ENCODE results near the gene DUSP3. TPM values are rescaled to one million over a fixed set of nuclear protein-coding genes. Genes with fewer than 3 reads are reported as not detected.

The DUSP3 gene
- total RNA-seq, 1 experiment from 2014 or later: 16.9 TPM

DNA sequence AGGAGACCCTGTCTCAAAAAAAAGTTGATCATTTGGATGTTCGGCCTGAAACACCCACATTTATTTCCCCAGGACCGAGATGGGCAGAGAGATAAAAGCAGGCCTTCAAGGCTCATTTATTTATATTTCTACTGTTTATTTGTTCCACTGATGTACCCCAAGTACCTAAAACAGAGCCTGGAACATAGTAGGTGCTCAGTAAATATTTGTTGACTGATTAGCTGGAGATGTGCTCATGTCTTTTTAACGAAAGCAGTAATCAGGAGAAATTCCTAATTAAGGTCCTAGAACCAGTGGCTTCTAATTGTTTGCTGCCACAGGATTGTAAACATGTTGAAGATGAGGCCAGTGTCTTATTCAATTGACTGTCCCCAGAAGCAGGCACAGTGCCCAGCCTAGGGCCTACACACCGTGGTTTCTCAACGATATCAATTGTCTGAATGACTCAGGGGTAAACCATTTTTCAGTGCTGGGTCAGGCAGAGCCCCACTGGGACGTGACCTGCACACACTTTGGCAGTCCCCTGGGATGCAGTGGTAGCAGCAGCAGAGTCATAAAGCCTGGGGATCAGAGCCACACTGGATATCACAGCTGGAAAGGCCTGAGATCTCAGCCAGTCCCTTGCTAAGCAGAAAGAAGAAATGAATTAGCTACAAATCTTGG, 54.9 kb downstream of the DUSP3 start:
- H3K27me3 ChIP-seq (ENCODE audit: insufficient read depth, low read length): no peaks in the 10 kb centered on the region
- H3K56ac ChIP-seq (ENCODE audit: insufficient read length, low read depth, low read length): no peak overlapping the region
- no peaks in the 10 kb centered on the region; the same call in 1 of the 2 replicates for H3K4me1 ChIP-seq (ENCODE audit: insufficient read depth, low read length)
- no peak overlapping the region for H2BK12ac ChIP-seq (ENCODE audit: insufficient read length, low read depth, low read length)
- no peak overlapping the region for H3K23ac ChIP-seq (ENCODE audit: insufficient read length, low read depth, low read length)
- H3K9ac ChIP-seq (ENCODE audit: extremely low read depth, insufficient read length, low read length): no peak overlapping the region
- DNase-seq: no peak
- H3K79me2 ChIP-seq (ENCODE audit: insufficient read depth, low read length): no peaks in the 10 kb centered on the region
- H2BK5ac ChIP-seq (ENCODE audit: insufficient read length, low read length): no peak overlapping the region
- Mint-ChIP-seq H3K4me3 (no peak overlapping the region), H3K27me3 (ENCODE audit: low read depth) (peaks cover 7% of the 10 kb centered on the region), H3K9me3 (no peaks in the 10 kb centered on the region; a peak in 1 of 5 replicates), H3K36me3 (ENCODE audit: insufficient read depth in 1 of 3, low read depth in 3 of 3) (no peaks in the 10 kb centered on the region), H3K4me1 (peaks cover 22 to 26% of the 10 kb centered on the region in 2 experiments), H3K27ac (no peak overlapping the region)
- H4K8ac ChIP-seq (replicated peaks; ENCODE audit: insufficient read length, low read depth, low read length): no peak overlapping the region
- H2AFZ ChIP-seq (ENCODE audit: low read length): no peak overlapping the region
- no peak overlapping the region for H3K27ac ChIP-seq (ENCODE audit: insufficient read length, low read depth, low read length)
- no peak overlapping the region for H3T11ph ChIP-seq (ENCODE audit: low read length)
- H4K20me1 ChIP-seq (ENCODE audit: control insufficient read depth, insufficient read depth, insufficient read length): no peaks in the 10 kb centered on the region
- no peaks in the 10 kb centered on the region for H3K79me1 ChIP-seq (ENCODE audit: insufficient read depth, low read depth, low read length, poor library complexity, severe bottlenecking)
- no peak overlapping the region for H3K18ac ChIP-seq (ENCODE audit: insufficient read length, low read depth, low read length)
- no peak overlapping the region for H2AK5ac ChIP-seq (ENCODE audit: insufficient read length, low read length)
- no peaks in the 10 kb centered on the region for H3K9me3 ChIP-seq (ENCODE audit: control insufficient read depth, low read depth, low read length)
- no peak overlapping the region for H4K5ac ChIP-seq (ENCODE audit: insufficient read length, low read depth, low read length)
- H3K14ac ChIP-seq (ENCODE audit: insufficient read depth, low read length): no peak overlapping the region
- H4K91ac ChIP-seq (ENCODE audit: insufficient read length, low read depth, low read length): no peak overlapping the region
- no peak overlapping the region for H2BK15ac ChIP-seq (ENCODE audit: low read depth, low read length)
- no peak overlapping the region for H2BK120ac ChIP-seq (ENCODE audit: low read depth, low read length, poor library complexity, severe bottlenecking)
- H3K4ac ChIP-seq (ENCODE audit: low read depth, low read length): no peak overlapping the region
- H2BK20ac ChIP-seq (ENCODE audit: low read depth, low read length, poor library complexity, severe bottlenecking): no peak overlapping the region
- TF ChIP-seq, protein P1, sequence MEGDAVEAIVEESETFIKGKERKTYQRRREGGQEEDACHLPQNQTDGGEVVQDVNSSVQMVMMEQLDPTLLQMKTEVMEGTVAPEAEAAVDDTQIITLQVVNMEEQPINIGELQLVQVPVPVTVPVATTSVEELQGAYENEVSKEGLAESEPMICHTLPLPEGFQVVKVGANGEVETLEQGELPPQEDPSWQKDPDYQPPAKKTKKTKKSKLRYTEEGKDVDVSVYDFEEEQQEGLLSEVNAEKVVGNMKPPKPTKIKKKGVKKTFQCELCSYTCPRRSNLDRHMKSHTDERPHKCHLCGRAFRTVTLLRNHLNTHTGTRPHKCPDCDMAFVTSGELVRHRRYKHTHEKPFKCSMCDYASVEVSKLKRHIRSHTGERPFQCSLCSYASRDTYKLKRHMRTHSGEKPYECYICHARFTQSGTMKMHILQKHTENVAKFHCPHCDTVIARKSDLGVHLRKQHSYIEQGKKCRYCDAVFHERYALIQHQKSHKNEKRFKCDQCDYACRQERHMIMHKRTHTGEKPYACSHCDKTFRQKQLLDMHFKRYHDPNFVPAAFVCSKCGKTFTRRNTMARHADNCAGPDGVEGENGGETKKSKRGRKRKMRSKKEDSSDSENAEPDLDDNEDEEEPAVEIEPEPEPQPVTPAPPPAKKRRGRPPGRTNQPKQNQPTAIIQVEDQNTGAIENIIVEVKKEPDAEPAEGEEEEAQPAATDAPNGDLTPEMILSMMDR (conservative IDR thresholded peaks at IDR 0.05): no peak
- H3K23me2 ChIP-seq (ENCODE audit: insufficient read length, low read depth, low read length, poor library complexity, severe bottlenecking): peaks cover 4% of the 10 kb centered on the region
- no peak overlapping the region for H3K4me2 ChIP-seq (ENCODE audit: insufficient read depth, insufficient read length, low read length)
- WGBS (ENCODE audit: extremely low coverage, insufficient read length, low lambda C conversion rate): no CpG with 5 or more reads among the region's 6 CpGs
